Renal pelvis (tissue), 4 donors: ENCODE results near the gene TOP2A. TPM values are rescaled to one million over a fixed set of nuclear protein-coding genes. Genes with fewer than 3 reads are reported as not detected.

Source experiments
- DNase-seq: peaks from one replicate; pipeline ENCODE4 v3.0.0-alpha.2; 2013
- polyA plus RNA-seq, 3 donors: library from polyadenylated mRNA; unstranded; fragments of 120-200 nt; gene quantifications; one replicate each; pipeline ENCODE4 v1.2.1, GENCODE V29; 2013; ENCODE audit not compliant: insufficient read length in 3 of 3

The TOP2A gene
- polyA plus RNA-seq, 3 donors: 157 to 176 (median 174) TPM

DNA sequence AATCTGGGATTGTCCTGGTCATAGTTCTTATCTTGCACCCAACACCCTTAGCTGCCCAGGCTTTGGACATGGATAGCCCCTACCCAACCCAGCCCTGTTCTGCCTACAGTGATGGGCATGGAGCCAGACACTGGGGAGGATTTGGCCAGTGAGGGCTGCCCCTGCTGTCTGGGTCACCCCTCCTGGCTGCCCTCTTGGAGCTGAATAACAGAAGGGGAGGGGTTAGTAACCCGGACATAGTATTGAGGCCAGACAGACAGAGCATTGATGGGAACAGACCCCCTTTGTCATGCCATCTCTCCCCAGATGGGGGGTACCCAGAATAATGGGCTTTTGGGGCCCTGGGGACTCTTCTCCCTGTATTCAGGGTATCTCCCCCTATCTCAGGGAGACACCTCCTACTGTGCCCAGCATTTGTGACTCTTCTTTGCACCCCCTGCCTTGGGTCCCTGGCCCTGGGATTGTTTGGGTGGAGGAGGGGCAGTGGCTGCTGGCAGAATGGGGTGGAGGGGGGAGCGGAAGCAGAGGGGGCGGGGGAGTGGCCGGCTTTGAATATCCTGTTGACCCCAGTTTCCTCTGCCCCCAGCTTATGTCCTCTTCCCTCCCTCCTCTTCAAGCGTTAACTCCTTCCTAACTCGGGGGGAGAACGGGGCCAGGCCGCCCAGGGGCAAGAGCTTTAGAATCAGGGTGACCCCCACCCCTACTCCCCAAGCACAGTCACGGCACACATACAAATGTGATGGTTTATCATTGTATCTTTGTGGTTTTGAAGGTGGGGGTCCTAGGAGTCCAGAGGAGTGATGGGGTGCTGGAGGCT is 70.2 kb downstream of the TOP2A start:
- DNase-seq: no peak

- no peak for DNase-seq
Measured at GRCh38 chr17:40346765-40347158, 70.9 kb downstream of the TOP2A start.

DNA sequence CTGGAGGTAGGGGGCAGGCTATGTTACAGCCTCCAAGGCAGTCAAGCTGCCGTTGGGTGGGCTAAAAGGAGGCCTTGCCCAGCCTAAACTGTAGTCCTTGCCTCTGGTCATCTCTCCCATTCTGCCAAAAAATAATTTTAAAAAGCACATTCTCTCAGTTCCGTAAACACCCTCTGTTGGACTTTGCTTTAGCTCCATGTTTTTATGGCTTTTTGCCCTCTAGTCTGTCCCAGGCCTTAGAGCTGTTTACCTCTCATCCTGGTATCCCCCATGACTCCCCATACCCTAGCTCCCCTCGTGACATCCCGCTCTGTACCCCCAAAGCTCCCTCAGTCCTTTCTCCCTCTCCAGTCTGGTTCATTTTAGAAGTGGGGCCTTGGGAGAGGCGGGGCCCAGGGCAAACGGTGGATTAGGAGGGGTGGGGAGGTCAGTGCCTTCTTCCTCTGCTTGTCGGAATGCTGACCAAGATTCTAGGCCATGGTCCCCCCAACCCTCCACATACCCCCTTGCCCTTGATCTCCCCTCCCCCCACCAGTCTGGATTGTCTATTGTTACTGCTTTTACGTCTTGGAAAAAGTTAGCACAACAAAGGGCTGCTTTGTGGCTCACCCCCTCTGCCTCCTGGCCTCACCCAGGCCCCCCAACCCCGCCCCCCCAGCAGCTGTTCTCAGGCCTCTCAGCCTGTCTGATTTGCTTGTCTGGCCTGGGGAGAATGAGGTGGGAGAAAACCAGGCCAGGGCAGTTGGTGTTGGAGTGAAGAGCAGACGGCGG is 71.5 kb downstream of the TOP2A start:
- no peak for DNase-seq

- DNase-seq: no peak
Measured at GRCh38 chr17:40345161-40345993, 72.3 kb downstream of the TOP2A start.

GRCh38 chr17:40344421-40345160 is 73.1 kb downstream of the TOP2A start:
- DNase-seq: no peak

DNA sequence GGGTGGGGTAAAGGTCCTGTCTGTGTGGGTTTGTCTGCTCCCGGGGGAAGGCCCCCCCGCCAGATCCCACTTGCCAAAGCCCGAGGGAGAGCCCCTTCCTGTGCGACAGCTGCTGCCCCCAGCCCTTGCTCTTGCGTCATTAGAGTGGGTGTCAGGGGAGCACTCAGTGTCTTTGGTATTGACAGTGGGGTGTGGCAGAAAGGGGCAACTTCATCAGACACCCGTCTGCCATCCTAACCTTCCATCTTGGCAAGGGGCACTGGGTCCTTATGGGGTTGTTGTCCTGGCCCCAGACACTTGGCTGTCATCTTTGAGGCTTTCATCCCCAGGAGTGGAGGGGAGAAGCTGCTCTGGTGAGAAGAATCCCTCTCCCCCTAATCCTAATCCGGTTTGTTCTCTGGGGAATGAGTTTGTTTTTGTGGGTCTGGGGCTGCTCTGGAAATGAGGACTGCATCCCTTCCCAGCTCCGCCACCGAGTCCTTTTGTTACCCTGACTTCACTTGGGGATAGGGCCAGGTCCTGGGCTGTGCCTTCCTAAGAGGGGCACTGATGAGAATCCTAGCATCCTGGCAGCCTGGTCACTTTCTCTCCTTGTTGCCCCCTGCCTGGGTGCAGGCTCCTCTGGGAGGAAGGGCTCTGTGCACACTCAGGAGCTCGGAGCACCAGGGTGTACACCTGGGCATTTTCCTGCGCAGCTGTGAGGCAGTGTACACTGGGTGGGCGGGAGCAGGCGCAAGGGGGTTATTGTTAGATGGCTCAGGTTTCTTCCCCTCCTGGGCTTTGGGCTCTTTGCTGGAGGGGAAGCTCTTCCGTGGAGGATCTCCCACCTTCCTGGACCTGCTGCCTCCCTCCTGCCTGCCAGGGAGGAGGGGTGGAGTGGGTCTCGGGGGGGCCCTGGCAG is 74.2 kb downstream of the TOP2A start:
- DNase-seq: no peak

- DNase-seq: no peak
Measured at GRCh38 chr17:40342504-40343218, 75.0 kb downstream of the TOP2A start.

DNA sequence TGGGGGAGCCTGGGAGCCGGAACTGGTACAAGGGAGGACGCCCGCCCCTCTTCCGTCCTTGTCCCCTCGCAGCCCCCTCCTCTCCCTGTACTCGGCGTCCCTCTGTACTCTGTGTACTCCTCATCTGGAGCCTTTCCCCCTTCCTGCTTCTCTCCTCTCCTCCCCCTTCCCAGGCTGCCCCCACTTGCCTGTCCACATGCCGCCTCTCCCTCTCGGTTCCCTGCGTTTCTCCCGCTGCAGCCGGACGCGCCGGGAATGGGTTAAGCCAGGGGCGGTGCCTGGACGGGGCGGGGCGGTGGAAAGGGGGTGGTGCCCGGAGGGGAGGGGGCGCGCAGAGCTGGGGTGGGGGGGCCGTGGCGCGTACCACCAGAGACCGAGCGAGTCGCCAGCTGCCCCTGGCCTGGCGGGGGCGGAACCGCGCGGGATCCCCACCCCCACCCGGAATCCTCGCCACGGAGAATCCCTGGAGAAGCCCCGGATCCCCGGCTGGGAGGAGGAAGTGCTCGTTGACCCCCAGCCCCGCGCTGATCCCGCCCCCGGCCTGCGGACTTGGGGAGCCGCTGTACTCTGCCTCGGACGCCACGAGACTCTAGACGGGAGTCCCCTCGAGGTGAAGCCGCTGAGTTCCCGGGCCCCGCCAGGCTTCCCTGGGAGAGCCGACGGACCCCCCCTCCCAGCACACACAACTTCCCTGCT is 75.7 kb downstream of the TOP2A start:
- peak; percentile 85 for DNase-seq

GRCh38 chr17:40340880-40341807 is 76.6 kb downstream of the TOP2A start:
- DNase-seq: peak; percentile 86

DNA sequence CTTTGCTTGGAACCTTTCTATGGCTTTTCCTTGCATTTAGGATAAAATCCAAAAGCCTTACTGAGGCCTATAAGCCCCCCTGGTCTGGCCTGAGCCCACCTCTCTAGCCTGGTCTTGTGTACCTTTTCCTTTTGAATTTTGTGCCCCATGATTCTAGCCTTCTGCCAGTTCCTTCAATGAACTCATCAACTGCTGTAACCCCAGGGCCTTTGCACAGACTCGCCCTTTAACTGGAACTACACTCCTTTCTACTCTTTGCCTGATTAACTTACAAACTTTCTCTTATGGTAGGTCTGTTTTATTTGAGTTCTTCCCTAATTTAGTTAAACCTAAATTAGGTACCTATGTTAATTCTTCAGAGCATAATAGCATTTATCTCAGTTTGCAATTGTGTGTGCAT is 77.4 kb downstream of the TOP2A start:
- no peak for DNase-seq

DNA sequence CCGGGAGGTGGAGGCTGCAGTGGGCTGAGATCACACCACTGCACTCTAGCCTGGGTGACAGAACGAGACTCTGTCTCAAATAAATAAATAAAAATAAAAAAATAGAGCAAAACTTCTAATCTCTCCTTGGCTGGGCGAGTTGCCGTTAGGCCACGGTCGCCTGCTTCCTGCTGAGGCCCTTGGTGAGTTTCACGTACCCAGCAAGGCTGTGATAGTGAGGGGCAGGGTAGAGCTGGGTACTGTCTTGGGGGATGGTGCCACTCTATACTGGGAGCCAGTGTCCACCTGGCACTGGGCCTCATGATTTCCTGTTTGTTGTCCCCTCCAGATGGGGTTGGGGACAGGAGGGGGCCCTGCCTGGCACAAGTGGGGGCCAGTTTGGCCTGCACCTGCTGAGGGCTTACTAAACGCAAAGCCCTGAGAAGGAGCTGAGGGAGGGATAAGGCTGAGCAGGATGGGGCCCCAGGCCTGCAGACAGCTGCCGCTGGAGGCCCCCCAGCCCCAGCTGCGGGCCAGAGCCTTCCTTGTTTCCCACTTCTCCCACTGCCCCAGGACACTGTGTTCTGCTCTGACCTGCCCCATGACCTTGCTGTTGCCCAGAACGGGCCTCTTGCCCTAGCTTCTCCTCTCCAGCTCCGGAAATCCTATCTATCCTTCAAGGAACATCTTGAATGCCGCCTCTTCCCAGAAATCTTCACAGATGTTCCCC is 78.6 kb downstream of the TOP2A start:
- DNase-seq: no peak

Other genes starting within 250 kb of the TOP2A start
- 10 to 100 TPM in 2 of 3 donors, 1 to 10 TPM in 1; 8.1 to 16.2 (median 12.8) TPM for gene RAPGEFL1, start 240.4 kb downstream of the TOP2A start, polyA plus RNA-seq
- 10 to 100 TPM; 25.9 to 35.6 (median 34.1) TPM for gene WIPF2, start 198.6 kb downstream of the TOP2A start, polyA plus RNA-seq
- 10 to 100 TPM; 23.1 to 27.2 (median 24.2) TPM for gene CDC6, start 130.0 kb downstream of the TOP2A start, polyA plus RNA-seq
- 10 to 100 TPM; 37.7 to 41.5 (median 40.2) TPM for gene RARA, start 108.7 kb downstream of the TOP2A start, polyA plus RNA-seq
- gene GJD3, start 53.2 kb downstream of the TOP2A start, polyA plus RNA-seq: under 1 TPM in 1 of 3 donors, not detected in 2; 0.34 TPM
- 100 to 1,000 TPM; 341 to 358 (median 349) TPM for gene IGFBP4, start 25.6 kb upstream of the TOP2A start, polyA plus RNA-seq
- under 1 TPM in 2 of 3 donors, not detected in 1; 0.01 to 0.08 TPM for gene TNS4, start 83.7 kb upstream of the TOP2A start, polyA plus RNA-seq
- gene CCR7, start 147.6 kb upstream of the TOP2A start, polyA plus RNA-seq: under 1 TPM; 0.24 to 0.65 (median 0.54) TPM
- 100 to 1,000 TPM; 226 to 262 (median 254) TPM for gene SMARCE1, start 229.9 kb upstream of the TOP2A start, polyA plus RNA-seq
- gene KRT222, start 247.3 kb upstream of the TOP2A start, polyA plus RNA-seq: under 1 TPM in 2 of 3 donors, not detected in 1; 0.17 to 0.21 TPM